Dedifferentiated amniotic fluid mesenchymal stem cell (primary cell): ENCODE measurements around the gene ID2.

ENCODE experiments used
- DNase-seq: peaks from one replicate; pipeline ENCODE4 v3.0.0-alpha.2; 2016; ENCODE audit errors: extremely low spot score

The ID2 gene

GRCh38 chr2:8729939-8730338, 48.1 kb downstream of the ID2 start:
- DNase-seq, result no peak

GRCh38 chr2:8732601-8733000, 50.7 kb downstream of the ID2 start:
- no peak for DNase-seq
